Measurements from ENCODE around the gene POLR2J3.
"Not testable (repeated sequence)": the region's sequence is repeated elsewhere in the genome, so short reads cannot be mapped to it uniquely, and the experiment has no call there.

Gene POLR2J3

DNA sequence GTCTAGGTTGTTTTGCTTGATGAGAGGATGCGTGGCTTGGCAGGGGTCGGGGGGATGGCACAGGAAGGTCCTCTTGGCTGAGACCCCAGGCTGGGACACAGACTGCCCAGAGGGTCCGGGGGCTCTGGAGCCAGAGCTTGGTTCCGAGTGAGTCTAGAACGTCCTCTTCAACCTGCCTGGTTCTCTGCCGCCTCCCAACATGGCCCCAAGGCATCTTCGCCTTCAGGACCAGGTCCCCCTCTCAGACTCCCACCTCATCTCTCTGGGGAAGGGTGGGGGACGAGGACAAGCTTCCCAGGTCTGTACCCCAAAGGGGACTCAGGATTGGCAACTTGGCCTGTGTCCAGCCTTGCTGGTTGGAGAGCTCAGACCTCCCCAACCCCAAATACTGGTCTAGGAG lies 30.3 kb downstream of the POLR2J3 start:
- H3K36me3 ChIP-seq (ENCODE audit: control insufficient read depth in 2 of 2, insufficient read depth in 2 of 2, low read length in 2 of 2); H3K9me3 ChIP-seq (ENCODE audit: control insufficient read depth in 2 of 2, low read length in 2 of 2); H3K27ac ChIP-seq (ENCODE audit: low read length); H3K4me3 ChIP-seq (ENCODE audit: low read length in 2 of 2); H3K4me1 ChIP-seq (ENCODE audit: control insufficient read depth, insufficient read depth, low read length); H3K27me3 ChIP-seq (ENCODE audit: control insufficient read depth in 1 of 2, insufficient read depth in 2 of 2, low read length in 2 of 2); H3K9ac ChIP-seq (ENCODE audit: low read length in 2 of 2): not testable (repeated sequence)

DNA sequence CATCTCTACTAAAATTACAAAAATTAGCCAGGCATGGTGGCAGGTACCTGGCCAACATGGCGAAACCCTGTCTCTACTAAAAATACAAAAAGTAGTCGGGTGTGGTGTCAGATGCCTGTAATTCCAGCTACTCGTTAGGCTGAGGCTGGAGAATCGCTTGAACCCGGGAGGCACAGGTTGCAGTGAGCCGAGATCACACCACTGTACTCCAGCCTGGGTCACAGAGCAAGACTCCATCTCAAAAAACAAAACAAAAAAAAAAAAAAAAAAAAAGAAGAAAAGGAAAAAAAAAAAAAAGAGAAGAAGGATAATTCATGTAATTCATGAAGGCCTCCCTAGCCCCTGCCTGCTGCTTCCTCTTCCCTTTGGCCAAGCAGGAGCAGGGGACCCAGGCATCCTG lies 31.8 kb downstream of the POLR2J3 start:
- not testable (repeated sequence) for H3K36me3 ChIP-seq (ENCODE audit: control insufficient read depth in 2 of 2, insufficient read depth in 2 of 2, low read length in 2 of 2); H3K4me3 ChIP-seq (ENCODE audit: low read length in 2 of 2); H3K27ac ChIP-seq (ENCODE audit: low read length)

DNA sequence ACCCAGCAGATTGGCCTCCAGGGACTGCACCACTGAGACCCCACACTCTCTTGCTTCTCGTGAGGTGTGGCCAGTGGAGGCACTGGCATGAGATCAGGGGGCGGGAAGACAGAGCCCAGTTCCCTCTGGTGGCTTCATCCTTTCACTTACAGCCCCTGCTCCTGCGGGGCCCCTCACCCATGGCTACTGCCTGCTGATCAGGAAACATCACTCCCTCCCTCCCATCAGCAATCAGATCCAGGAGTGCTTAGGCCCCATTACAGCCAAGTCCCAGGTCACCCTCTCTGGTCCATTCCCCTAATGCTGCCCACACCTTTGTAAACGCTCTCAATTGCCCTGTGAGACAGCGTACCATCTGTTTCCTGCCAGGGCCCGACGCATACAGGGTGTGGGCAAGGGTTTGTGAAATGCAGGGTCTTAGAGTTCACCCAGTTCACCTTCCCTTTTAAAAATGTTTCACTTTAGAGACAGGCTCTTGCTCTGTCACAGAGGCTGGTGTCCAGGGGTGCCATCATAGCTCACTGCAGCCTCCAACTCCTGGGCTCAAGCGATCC lies 37.2 kb downstream of the POLR2J3 start:
- not testable (repeated sequence) for H3K27me3 ChIP-seq (ENCODE audit: control insufficient read depth in 1 of 2, insufficient read depth in 2 of 2, low read length in 2 of 2); H3K9ac ChIP-seq (ENCODE audit: low read length in 2 of 2); H3K4me1 ChIP-seq (ENCODE audit: control insufficient read depth, insufficient read depth, low read length); H3K36me3 ChIP-seq (ENCODE audit: control insufficient read depth in 2 of 2, insufficient read depth in 2 of 2, low read length in 2 of 2); H3K4me3 ChIP-seq (ENCODE audit: low read length in 2 of 2); H3K27ac ChIP-seq (ENCODE audit: low read length); H3K9me3 ChIP-seq (ENCODE audit: control insufficient read depth in 2 of 2, low read length in 2 of 2)

More for the DNA sequence above, 31.8 kb downstream of the POLR2J3 start:
- H3K4me1 ChIP-seq (ENCODE audit: control insufficient read depth, insufficient read depth, low read length); H3K27me3 ChIP-seq (ENCODE audit: control insufficient read depth in 1 of 2, insufficient read depth in 2 of 2, low read length in 2 of 2); H3K9me3 ChIP-seq (ENCODE audit: control insufficient read depth in 2 of 2, low read length in 2 of 2); H3K9ac ChIP-seq (ENCODE audit: low read length in 2 of 2): not testable (repeated sequence)

DNA sequence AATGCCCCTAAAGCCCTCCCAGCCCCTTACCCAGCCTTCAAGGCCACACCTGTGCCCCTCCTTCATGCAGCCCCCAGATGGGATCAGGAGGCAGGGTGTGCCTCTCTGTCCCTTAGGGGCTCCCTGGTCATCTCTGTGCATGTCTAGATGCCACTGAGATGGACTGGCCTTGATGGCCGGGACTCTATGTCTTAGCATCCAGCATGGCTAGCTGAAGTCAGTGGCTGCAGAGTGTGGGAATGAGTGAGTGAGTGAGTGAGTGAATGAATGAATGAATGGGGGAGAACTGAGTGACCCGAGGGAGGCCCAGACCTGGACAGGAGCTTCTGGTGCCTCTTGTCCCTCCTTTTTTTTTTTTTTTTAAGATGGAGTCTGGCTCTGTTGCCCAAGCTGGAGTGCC lies 40.3 kb downstream of the POLR2J3 start:
- not testable (repeated sequence) for H3K27ac ChIP-seq (ENCODE audit: low read length); H3K9me3 ChIP-seq (ENCODE audit: control insufficient read depth in 2 of 2, low read length in 2 of 2); H3K4me1 ChIP-seq (ENCODE audit: control insufficient read depth, insufficient read depth, low read length); H3K27me3 ChIP-seq (ENCODE audit: control insufficient read depth in 1 of 2, insufficient read depth in 2 of 2, low read length in 2 of 2); H3K9ac ChIP-seq (ENCODE audit: low read length in 2 of 2); H3K36me3 ChIP-seq (ENCODE audit: control insufficient read depth in 2 of 2, insufficient read depth in 2 of 2, low read length in 2 of 2); H3K4me3 ChIP-seq (ENCODE audit: low read length in 2 of 2)

DNA sequence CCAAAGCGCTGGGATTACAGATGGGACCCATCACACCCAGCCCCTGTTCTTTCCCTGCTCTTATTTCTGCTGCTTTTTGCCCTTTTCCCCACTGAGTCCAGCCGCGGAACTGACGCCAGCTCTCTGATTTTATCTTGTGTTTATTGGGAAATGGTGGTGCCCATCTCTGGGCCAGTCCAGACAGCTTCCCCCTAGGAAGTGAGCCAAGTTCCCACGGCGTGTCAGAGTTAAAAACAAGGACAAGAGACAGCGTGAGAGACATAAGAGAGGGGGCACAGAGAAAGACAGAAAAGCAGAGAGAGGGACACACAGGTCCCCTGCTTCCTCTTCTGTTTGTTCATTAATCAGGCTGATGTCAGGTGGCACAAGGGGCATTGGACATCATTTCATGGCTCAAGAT lies 40.8 kb downstream of the POLR2J3 start:
- not testable (repeated sequence) for H3K4me1 ChIP-seq (ENCODE audit: control insufficient read depth, insufficient read depth, low read length); H3K4me3 ChIP-seq (ENCODE audit: low read length in 2 of 2)

DNA sequence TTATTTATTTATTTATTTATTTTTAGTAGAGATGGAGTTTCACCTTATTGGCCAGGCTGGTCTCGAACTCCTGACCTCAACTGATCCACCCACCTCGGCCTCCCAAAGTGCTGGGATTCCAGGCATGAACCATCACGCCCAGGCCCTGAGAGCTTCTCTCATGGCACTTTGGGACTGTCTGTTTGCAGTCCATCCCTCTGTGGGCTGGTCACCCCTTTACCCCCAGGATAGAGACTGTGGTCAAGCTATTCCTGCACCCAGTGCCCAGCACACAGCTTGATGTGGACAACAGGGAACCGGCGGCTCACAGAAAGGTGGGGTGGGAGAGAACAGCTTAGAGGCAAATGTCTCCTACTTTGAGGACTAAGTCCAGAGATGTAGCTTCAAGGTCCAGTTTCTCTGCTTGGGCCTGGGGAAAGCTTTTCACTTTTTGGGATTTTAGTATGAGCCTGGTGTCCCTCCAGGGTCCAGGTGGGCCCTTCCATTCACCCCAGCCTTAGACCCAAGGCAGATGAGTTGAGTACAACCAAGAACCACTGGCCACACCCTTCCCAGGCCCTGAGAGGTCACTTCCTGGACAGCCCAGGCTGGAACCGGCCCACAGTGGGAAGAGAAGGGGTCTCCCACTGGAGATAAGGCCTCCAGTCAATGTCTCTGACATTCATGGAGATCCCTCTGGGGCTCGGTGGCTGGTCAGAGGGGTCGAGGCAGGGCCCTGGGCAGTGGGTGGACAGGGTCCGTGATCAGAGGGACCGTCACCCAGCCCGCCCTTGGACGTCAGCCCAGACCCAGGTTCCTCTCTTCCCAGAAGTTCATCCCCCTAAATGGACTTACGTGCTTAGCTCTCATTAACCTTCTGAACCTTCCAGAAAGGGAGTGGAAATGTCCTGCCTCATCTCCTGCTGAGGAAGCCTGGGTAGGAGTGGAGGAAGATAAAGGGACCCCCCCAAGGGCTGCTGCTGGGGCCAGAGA lies 44.3 kb downstream of the POLR2J3 start:
- H3K9ac ChIP-seq (ENCODE audit: low read length in 2 of 2); H3K4me1 ChIP-seq (ENCODE audit: control insufficient read depth, insufficient read depth, low read length); H3K36me3 ChIP-seq (ENCODE audit: control insufficient read depth in 2 of 2, insufficient read depth in 2 of 2, low read length in 2 of 2); H3K4me3 ChIP-seq (ENCODE audit: low read length in 2 of 2); H3K9me3 ChIP-seq (ENCODE audit: control insufficient read depth in 2 of 2, low read length in 2 of 2); H3K27me3 ChIP-seq (ENCODE audit: control insufficient read depth in 1 of 2, insufficient read depth in 2 of 2, low read length in 2 of 2); H3K27ac ChIP-seq (ENCODE audit: low read length): not testable (repeated sequence)

More for the DNA sequence above, 40.8 kb downstream of the POLR2J3 start:
- H3K9me3 ChIP-seq (ENCODE audit: control insufficient read depth in 2 of 2, low read length in 2 of 2); H3K27ac ChIP-seq (ENCODE audit: low read length); H3K27me3 ChIP-seq (ENCODE audit: control insufficient read depth in 1 of 2, insufficient read depth in 2 of 2, low read length in 2 of 2); H3K36me3 ChIP-seq (ENCODE audit: control insufficient read depth in 2 of 2, insufficient read depth in 2 of 2, low read length in 2 of 2); H3K9ac ChIP-seq (ENCODE audit: low read length in 2 of 2): not testable (repeated sequence)

DNA sequence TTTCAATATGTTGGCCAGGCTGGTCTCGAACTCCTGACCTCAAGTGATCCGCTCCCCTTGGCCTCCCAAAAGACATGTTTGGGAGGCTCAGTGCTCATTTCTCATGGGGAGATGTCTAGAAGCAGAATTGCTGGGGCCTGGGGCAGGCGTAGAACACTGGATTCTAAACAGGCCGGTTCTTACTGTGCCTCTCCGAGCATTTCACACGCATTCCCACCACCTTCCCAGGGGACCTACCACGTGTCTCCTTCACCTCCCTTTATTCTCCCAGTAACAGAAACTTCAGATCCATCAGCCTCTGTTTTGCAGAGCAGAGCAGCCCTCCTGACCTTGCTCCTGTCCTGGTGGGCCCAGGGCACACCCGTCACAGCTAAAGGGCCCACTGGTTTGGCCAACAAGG lies 45.2 kb downstream of the POLR2J3 start:
- H3K9ac ChIP-seq (ENCODE audit: low read length in 2 of 2); H3K27ac ChIP-seq (ENCODE audit: low read length); H3K36me3 ChIP-seq (ENCODE audit: control insufficient read depth in 2 of 2, insufficient read depth in 2 of 2, low read length in 2 of 2); H3K27me3 ChIP-seq (ENCODE audit: control insufficient read depth in 1 of 2, insufficient read depth in 2 of 2, low read length in 2 of 2); H3K4me1 ChIP-seq (ENCODE audit: control insufficient read depth, insufficient read depth, low read length); H3K9me3 ChIP-seq (ENCODE audit: control insufficient read depth in 2 of 2, low read length in 2 of 2); H3K4me3 ChIP-seq (ENCODE audit: low read length in 2 of 2): not testable (repeated sequence)

DNA sequence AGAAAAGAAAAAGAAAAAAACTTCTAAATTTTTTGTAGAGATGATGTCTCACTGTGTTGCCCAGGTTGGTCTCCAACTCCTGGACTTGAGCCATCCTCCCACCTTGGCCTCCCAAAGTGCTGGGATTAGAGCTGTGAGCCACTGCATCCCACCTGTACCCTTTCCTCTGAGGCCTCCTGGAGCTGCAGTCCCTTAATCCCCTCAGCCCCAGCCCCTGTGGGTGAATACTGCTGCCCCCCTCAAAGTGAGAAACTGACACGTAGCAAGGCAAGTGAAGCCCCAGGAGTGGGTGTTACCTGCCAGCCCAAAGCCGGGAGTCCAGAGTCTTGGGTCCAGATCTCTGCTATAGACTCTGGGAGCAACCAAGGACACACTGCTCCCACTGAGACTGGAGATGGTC lies 47.6 kb downstream of the POLR2J3 start:
- not testable (repeated sequence) for H3K4me3 ChIP-seq (ENCODE audit: low read length in 2 of 2); H3K4me1 ChIP-seq (ENCODE audit: control insufficient read depth, insufficient read depth, low read length); H3K9me3 ChIP-seq (ENCODE audit: control insufficient read depth in 2 of 2, low read length in 2 of 2); H3K27ac ChIP-seq (ENCODE audit: low read length); H3K27me3 ChIP-seq (ENCODE audit: control insufficient read depth in 1 of 2, insufficient read depth in 2 of 2, low read length in 2 of 2); H3K9ac ChIP-seq (ENCODE audit: low read length in 2 of 2); H3K36me3 ChIP-seq (ENCODE audit: control insufficient read depth in 2 of 2, insufficient read depth in 2 of 2, low read length in 2 of 2)

DNA sequence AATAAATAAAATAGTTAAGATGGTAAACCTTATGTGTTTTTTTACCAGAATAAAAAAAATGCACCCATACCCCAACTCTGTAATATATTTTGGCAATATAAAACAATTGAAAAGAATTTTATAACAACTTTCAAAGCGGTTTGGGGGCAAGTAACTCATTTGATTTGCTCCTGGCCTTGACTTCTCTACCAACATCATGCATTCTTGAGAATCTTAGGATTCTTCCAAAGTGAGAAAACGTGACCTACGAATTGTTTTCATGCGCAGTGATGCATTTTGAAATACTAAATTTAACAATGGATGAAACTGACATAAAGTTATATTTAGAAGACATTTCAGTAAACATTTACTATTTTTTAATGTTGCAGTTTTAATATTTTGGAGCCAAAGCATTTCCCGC lies 51.6 kb downstream of the POLR2J3 start:
- not testable (repeated sequence) for H3K9ac ChIP-seq (ENCODE audit: low read length in 2 of 2); H3K4me3 ChIP-seq (ENCODE audit: low read length in 2 of 2); H3K9me3 ChIP-seq (ENCODE audit: control insufficient read depth in 2 of 2, low read length in 2 of 2); H3K27me3 ChIP-seq (ENCODE audit: control insufficient read depth in 1 of 2, insufficient read depth in 2 of 2, low read length in 2 of 2); H3K4me1 ChIP-seq (ENCODE audit: control insufficient read depth, insufficient read depth, low read length); H3K36me3 ChIP-seq (ENCODE audit: control insufficient read depth in 2 of 2, insufficient read depth in 2 of 2, low read length in 2 of 2); H3K27ac ChIP-seq (ENCODE audit: low read length)

DNA sequence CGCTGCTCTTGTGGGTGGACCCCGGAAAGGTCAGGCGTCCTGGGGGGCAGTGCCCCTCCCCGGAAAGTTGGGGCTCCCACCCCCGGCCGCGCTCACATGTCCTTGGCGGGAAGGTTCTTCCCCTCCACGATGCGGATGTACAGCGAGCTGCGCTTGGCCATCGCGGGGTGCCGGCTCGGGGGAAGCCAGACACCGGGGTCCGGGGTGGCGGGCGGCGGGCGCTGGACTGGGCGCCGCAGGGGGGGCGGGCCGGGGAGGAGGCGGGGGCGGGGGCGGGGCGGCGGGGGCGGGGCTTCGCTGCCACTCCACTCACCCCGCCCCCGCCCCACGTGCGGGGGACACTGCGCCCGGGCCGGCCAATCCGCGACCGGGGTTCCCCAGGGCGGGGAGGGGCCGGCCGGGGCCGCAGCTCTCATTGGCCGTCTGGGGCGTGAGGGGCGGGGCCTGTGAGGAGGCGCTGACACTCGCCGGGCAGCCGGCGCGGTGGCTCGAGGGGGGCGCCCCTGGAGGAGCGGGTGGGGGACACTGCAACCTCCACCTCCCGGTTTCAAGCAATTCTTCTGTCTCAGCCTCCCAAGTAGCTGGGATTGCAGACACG lies 54.7 kb downstream of the POLR2J3 start, which contains the start of gene RASA4B:
TSS of gene RASA4B (minus strand) at position 228 of the 598 bp plus-strand sequence. CDS start at position 161, 67 bp downstream.
- peak within 1 kb of the TSS in 1 of 2 donors; percentile 22 for H3K4me3 ChIP-seq (ENCODE audit: low read length in 2 of 2)
- H3K9me3 ChIP-seq (ENCODE audit: control insufficient read depth in 2 of 2, low read length in 2 of 2); H3K27ac ChIP-seq (ENCODE audit: low read length); H3K9ac ChIP-seq (ENCODE audit: low read length in 2 of 2); H3K36me3 ChIP-seq (ENCODE audit: control insufficient read depth in 2 of 2, insufficient read depth in 2 of 2, low read length in 2 of 2); H3K27me3 ChIP-seq (ENCODE audit: control insufficient read depth in 1 of 2, insufficient read depth in 2 of 2, low read length in 2 of 2); H3K4me1 ChIP-seq (ENCODE audit: control insufficient read depth, insufficient read depth, low read length): not testable (repeated sequence)

All from stomach smooth muscle (tissue), 2 donors.